ENCODE data around the gene RAPGEF6.

RAPGEF6 gene

DNA sequence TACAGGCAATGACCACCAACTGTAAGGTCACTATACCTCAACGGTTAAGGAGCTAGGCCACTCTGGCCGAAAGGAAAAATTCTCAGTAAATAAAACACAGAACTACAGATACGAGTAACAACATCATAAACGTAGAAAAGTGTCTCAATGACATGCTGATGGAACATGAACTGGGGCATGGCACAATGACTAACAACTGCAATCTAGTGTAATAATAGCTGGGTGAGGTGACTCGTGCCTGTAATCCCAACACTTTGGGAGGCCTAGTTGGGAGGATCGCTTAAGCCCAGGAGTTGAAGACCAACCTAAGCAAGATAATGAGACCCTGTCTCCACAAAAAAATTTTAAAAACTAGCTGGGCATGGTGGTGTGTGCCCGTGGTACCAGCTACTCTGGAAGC, 9.8 kb upstream of the RAPGEF6 start:
- TF ChIP-seq, protein P1, sequence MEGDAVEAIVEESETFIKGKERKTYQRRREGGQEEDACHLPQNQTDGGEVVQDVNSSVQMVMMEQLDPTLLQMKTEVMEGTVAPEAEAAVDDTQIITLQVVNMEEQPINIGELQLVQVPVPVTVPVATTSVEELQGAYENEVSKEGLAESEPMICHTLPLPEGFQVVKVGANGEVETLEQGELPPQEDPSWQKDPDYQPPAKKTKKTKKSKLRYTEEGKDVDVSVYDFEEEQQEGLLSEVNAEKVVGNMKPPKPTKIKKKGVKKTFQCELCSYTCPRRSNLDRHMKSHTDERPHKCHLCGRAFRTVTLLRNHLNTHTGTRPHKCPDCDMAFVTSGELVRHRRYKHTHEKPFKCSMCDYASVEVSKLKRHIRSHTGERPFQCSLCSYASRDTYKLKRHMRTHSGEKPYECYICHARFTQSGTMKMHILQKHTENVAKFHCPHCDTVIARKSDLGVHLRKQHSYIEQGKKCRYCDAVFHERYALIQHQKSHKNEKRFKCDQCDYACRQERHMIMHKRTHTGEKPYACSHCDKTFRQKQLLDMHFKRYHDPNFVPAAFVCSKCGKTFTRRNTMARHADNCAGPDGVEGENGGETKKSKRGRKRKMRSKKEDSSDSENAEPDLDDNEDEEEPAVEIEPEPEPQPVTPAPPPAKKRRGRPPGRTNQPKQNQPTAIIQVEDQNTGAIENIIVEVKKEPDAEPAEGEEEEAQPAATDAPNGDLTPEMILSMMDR (conservative IDR thresholded peaks at IDR 0.05; ENCODE audit: low read depth) = no peak
- H3K27ac ChIP-seq = no peak overlapping the region
- ChIA-PET POLR2A (ENCODE audit: low non-redundant PET) (interaction anchor here (1.3 kb wide), 1 partner anchor 9 kb away, joined by 6 read pairs; no protein-coding TSS in a partner anchor), CTCF (interaction anchor here (0.7 to 1.0 kb wide), 2 partner anchors 15 to 412 kb away, joined by 3 to 7 read pairs; no protein-coding TSS in a partner anchor)
- DNase-seq (ENCODE audit: low spot score) = no peak

GRCh38 chr5:131644370-131644769, 9.3 kb upstream of the RAPGEF6 start:
- H3K27ac ChIP-seq = no peak overlapping the region
- POLR2A ChIA-PET (ENCODE audit: low non-redundant PET) = interaction anchor here (1.3 kb wide), 1 partner anchor 8 kb away, joined by 6 read pairs; no protein-coding TSS in a partner anchor
- CTCF ChIA-PET = interaction anchor here (1.0 kb wide), 1 partner anchor 16 kb away, joined by 3 read pairs; no protein-coding TSS in a partner anchor
- TF ChIP-seq, protein P1 (conservative IDR thresholded peaks at IDR 0.05; ENCODE audit: low read depth) = no peak
- DNase-seq (ENCODE audit: low spot score) = no peak

- TF ChIP-seq, protein P1 (conservative IDR thresholded peaks at IDR 0.05; ENCODE audit: low read depth) = no peak
- no peak overlapping the region for H3K27ac ChIP-seq
- ChIA-PET CTCF (no interaction called here), POLR2A (ENCODE audit: low non-redundant PET) (no interaction called here)
- DNase-seq (ENCODE audit: low spot score) = no peak
These were observed 6.5 kb upstream of the RAPGEF6 start for GRCh38 chr5:131641494-131641893.

DNA sequence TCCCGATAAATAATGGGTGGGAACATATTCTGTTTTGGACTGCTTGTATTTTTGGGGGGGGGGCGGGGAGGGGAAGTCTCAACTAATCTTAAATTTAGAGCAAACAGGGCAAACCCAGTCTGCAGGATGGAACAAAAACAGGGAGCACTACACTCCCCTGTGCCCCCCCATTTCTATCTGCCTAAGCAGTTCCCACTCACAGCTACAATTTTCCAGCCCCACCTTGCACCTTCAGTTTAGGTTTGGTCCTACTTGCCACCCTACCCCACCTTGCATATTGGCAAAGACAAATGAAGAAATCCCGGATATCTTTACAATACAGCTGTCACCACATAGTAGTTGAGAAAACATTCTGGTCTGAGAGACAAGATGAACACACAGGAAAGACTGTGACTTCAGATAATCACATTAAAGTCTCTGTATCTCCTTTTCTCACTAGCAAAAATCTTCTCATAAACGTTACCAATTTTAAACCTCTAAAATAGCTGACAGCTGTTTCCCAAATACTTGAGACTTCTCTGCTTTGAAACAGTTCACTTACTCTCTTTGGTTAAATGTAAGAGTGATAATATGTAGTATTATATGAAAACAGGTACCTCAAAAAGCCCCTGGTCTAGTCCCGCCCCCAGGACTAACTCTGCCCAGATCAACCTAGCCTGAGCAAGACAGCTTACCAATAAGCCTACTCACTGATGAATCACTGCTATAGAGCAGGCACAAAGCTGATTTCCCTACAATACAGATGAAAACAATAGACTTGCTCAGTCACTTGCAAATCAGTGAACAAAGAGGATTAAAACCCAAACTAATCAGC, 5.2 kb upstream of the RAPGEF6 start:
- POLR2A ChIA-PET (ENCODE audit: low non-redundant PET) = no interaction called here
- TF ChIP-seq, protein P1 (conservative IDR thresholded peaks at IDR 0.05; ENCODE audit: low read depth) = no peak
- peak; percentile 49 for DNase-seq (ENCODE audit: low spot score)
- CTCF ChIA-PET = interaction anchor here (0.6 to 1.0 kb wide), 3 partner anchors 18 to 887 kb away, joined by 3 to 7 read pairs (median 3); no protein-coding TSS in a partner anchor
- H3K27ac ChIP-seq = no peak overlapping the region

DNA sequence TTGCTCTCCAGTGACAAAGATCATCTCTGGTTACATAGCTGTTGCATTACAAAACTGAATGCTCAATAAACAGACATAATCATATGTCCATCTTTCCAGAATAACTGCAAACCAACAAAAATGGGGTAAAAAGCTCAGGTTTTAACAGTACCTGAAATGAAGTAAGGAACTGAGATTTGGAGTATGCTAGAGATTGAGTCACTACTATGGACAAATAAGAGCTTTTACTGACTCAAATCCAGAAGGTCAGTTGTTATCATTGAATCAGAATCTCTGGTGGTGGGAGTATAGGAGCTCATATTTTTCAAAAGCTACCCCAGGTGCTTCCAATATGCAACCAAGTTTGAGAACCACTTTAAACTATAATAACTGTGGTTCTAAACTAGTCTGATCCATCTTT, 4.1 kb upstream of the RAPGEF6 start:
- no peak overlapping the region for H3K27ac ChIP-seq
- no peak for DNase-seq (ENCODE audit: low spot score)
- TF ChIP-seq, protein P1 (conservative IDR thresholded peaks at IDR 0.05; ENCODE audit: low read depth) = no peak
- CTCF ChIA-PET = interaction anchor here (0.6 to 1.0 kb wide), 2 partner anchors 17 to 441 kb away, joined by 4 to 7 read pairs; no protein-coding TSS in a partner anchor
- POLR2A ChIA-PET (ENCODE audit: low non-redundant PET) = no interaction called here

DNA sequence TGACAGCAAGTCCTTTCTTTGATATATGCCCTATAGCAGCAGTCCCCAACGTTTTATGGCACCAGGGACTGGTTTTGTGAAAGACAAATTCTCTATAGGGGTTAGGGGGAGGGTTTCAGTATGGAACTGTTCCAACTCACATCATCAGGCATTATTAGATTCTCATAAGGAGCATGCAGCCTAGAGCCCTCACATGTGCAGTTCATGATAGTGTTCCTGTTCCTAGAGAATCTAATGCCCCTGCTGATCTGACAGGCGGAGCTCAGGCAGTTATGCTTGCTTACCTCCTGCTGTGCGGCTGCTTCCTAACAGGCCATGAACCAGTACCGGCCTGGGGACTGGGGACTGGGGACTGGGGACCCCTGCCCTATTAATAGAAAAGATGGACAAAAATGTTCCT, 2.7 kb upstream of the RAPGEF6 start:
- TF ChIP-seq, protein P1 (conservative IDR thresholded peaks at IDR 0.05; ENCODE audit: low read depth) = no peak
- CTCF ChIA-PET = no interaction called here
- DNase-seq (ENCODE audit: low spot score) = no peak
- POLR2A ChIA-PET (ENCODE audit: low non-redundant PET) = no interaction called here
- no peak overlapping the region for H3K27ac ChIP-seq

Data from RWPE1 (cell line).